ENCODE results near the gene PIGK.

GRCh38 chr1:77121503-77121902, 97.7 kb downstream of the PIGK start:
- no peak for TF ChIP-seq CTCF (IDR thresholded peaks at IDR 0.05)
- no peak for TF ChIP-seq POLR2A (IDR thresholded peaks at IDR 0.05)

Data from heart left ventricle (tissue), 13 donors.